Mucosa of stomach (tissue), 1 donor: ENCODE data around the gene SLC35G2.

ENCODE experiments used
- H3K27me3 ChIP-seq: one replicate; pipeline ENCODE4 v1.7.0; 2013; ENCODE audit warnings: mild to moderate bottlenecking, low read length; ENCODE audit not compliant: control insufficient read depth, insufficient read depth
- H3K36me3 ChIP-seq: one replicate; pipeline ENCODE4 v1.7.0; 2013; ENCODE audit warnings: low read length; ENCODE audit not compliant: control insufficient read depth, insufficient read depth
- H3K4me1 ChIP-seq: one replicate; pipeline ENCODE4 v1.7.0; 2013; ENCODE audit warnings: mild to moderate bottlenecking, low read length; ENCODE audit not compliant: control insufficient read depth, insufficient read depth
- H3K4me3 ChIP-seq: one replicate; pipeline ENCODE4 v1.7.0; 2013; ENCODE audit warnings: low read length
- H3K9ac ChIP-seq: one replicate; pipeline ENCODE4 v1.7.0; 2013; ENCODE audit warnings: mild to moderate bottlenecking, low read length, moderate library complexity
- H3K9me3 ChIP-seq: one replicate; pipeline ENCODE4 v1.7.0; 2013; ENCODE audit warnings: mild to moderate bottlenecking, low read length, moderate library complexity; ENCODE audit not compliant: control insufficient read depth
- donor health status: Pancreatic carcinoma.

Gene SLC35G2

DNA sequence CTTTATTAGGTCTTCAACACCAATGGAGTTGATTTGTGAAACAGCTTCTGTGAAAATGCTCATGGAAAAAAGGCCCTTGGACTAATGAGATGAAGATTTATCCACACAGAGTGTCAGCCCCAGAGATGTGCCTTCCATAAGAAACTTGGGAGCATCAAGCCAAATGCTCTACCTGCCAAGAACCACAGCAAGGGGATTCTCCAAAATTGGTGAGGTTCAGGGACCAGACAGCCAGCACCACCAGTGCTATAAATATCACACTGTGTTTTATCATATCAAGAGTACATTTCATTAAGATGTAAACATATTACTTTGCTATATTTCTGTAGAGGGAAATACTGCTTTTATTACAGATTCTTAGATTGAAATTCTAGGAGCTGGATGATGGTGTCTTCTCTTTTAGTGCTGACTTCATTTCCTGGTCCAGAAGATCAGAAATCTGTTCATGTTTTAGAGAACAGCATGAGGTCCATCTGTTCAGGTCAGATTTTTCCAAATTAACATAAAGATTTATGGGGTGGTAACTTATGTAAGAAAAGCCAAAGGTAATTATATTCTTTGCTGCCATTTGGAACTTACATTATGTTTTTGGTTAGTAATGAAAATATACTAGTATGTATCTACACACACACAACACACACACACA, 17.7 kb downstream of the SLC35G2 start:
- Histone ChIP-seq H3K9ac (no peak overlapping the region), H3K4me3 (no peak overlapping the region), H3K36me3 (no peaks in the 10 kb centered on the region), H3K9me3 (no peaks in the 10 kb centered on the region), H3K4me1 (no peaks in the 10 kb centered on the region), H3K27me3 (no peaks in the 10 kb centered on the region)

DNA sequence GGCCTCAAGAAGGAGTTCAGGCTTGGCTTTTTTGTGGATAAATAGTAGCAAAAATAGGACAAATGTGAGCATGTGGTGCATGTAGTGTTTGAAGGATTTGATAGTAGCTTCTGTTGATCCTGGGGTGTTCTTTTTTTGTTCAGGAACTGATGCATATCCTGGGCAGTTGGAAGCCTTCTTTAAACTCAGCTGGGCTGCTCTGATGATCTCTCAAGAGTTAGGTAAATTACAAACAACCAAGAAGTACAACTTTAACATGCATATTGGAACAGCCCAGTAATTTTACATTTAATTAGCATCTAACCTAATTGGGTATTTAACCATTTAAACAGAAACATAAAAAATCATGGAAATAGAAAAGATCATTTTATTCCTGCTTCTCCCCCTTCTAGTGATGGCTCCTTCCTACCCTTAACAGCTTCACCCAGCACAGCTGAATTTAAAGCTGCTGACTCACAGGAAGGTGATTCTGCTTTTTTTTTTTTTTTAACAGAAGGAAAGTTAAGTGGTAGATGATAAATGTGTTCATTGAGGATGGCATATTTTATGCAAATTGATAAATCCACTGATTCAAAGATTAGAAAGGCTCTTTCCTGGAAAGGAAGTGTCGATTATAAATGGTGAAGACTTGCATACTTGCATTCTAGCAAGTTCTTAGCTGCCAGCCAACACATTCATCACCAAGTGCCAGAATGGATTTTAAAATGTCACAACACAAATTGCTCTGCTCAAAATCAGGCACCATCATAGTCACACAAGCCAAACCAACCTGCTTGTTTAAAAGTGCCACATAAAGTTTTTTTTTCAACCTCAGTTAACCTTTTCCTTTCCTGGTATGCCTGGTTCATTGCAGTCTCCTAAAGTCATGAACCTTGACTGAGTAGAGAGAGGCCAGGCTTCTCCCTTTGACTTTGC, 20.0 kb downstream of the SLC35G2 start:
- H3K4me1 ChIP-seq, result no peaks in the 10 kb centered on the region
- H3K36me3 ChIP-seq, result no peaks in the 10 kb centered on the region
- no peak overlapping the region for H3K4me3 ChIP-seq
- H3K9ac ChIP-seq, result no peak overlapping the region
- H3K9me3 ChIP-seq, result no peaks in the 10 kb centered on the region
- no peaks in the 10 kb centered on the region for H3K27me3 ChIP-seq

DNA sequence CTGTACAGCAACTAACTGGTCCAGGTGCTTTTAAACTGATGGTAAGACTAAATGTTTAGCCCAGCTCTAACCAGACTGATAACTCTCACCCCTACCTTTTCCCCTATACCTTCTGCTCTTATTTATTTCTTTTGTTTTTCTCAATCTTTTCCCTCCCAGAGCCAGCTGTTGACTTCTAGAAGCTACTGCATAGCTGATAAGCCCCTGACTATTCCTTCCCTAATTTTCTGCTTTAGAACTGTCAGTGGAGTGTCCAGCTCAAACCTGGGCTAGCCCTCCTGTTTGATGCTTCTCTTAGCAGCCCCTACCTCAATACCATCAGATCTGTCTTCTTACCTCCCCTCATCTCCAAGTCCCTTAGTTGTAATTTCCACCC, 20.6 kb downstream of the SLC35G2 start:
- Histone ChIP-seq H3K9me3 (no peaks in the 10 kb centered on the region), H3K4me1 (no peaks in the 10 kb centered on the region), H3K27me3 (no peaks in the 10 kb centered on the region), H3K4me3 (no peak overlapping the region), H3K9ac (no peak overlapping the region), H3K36me3 (no peaks in the 10 kb centered on the region)

DNA sequence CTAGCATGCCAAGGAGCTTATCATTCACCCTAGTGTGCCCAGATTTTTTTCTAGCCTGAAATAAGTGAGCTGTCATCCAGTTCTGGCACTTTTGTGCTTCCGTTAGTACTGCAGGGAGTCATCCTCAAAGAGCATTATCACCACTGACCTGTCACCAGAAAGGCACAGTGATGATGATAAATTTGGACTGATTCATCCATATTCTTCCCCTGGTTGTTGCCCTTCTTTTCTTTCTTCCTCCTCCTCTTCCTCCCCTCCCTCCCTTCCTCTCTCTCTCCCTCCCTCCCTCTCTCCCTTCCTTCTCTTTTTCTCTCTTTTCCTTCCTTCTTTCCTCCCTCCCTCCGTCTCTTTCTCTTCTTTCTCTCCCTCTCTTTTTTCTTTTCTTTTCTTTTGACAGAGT, 21.3 kb downstream of the SLC35G2 start:
- no peak overlapping the region for H3K9ac ChIP-seq
- H3K27me3 ChIP-seq, result no peaks in the 10 kb centered on the region
- H3K4me3 ChIP-seq, result no peak overlapping the region
- no peaks in the 10 kb centered on the region for H3K9me3 ChIP-seq
- H3K36me3 ChIP-seq, result no peaks in the 10 kb centered on the region
- H3K4me1 ChIP-seq, result no peaks in the 10 kb centered on the region

DNA sequence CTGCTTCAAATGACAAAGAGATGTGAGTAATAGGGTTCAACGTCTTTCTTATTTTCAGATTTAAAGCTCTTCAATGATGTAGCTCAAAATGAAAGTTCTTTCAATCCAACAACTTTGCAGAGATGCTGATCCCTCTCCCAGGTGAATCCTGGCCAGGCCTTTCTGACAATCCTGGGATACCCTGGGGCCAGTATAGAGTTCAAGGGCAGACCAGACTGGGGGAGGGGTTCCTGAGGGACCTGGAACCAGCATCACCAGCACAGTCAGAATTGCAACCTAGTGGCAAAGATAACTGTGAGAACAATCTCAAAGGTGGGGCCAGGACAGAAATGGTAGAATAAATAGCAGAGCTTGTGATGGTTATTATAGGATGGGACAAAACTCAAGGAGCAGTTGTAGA, 23.4 kb downstream of the SLC35G2 start:
- no peak overlapping the region for H3K9ac ChIP-seq
- H3K36me3 ChIP-seq, result no peaks in the 10 kb centered on the region
- H3K4me3 ChIP-seq, result no peak overlapping the region
- no peaks in the 10 kb centered on the region for H3K9me3 ChIP-seq
- H3K27me3 ChIP-seq, result no peaks in the 10 kb centered on the region
- H3K4me1 ChIP-seq, result no peaks in the 10 kb centered on the region

DNA sequence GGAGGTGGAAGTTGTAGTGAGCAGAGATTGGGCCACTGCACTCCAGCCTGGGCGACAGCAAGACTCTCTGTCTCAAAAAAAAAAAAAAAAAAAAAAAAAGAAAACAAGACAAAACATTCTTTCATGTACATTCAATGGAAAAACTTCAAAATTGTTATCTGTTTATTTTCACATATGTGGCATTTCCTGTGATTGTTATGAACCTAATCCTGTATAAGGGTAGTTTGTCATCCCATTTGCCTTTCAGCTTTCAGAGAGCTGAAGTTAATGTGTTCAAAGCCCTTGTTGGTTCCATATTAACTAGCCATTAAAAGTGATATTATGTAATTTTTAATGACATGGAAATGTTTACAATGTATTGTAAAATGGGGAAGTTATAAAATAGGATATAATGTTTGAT, 25.8 kb downstream of the SLC35G2 start:
- H3K36me3 ChIP-seq, result no peaks in the 10 kb centered on the region
- H3K9ac ChIP-seq, result no peak overlapping the region
- H3K9me3 ChIP-seq, result no peaks in the 10 kb centered on the region
- H3K4me3 ChIP-seq, result no peak overlapping the region
- H3K4me1 ChIP-seq, result no peaks in the 10 kb centered on the region
- H3K27me3 ChIP-seq, result no peaks in the 10 kb centered on the region

DNA sequence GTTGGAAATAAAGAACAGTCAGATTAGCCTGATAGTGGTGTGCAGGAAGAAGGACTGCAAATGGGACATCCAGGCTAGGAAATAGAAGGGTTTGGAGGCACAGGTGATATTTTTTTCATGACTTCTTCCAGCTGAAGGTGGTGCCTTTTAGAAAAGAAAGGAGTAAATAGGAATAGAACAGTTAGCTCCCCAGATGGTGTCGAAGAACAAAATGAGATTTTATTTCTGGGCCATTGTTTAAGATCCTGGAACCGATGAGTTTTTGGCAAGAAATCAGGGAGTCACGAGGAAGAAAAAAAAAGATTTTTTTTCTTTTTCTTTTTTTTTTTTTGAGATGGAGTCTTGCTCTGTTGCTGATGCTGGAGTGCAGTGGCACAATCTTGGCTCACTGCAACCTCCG, 33.3 kb downstream of the SLC35G2 start:
- Histone ChIP-seq H3K9me3 (no peaks in the 10 kb centered on the region), H3K4me3 (no peak overlapping the region), H3K4me1 (no peaks in the 10 kb centered on the region), H3K27me3 (no peaks in the 10 kb centered on the region), H3K36me3 (no peaks in the 10 kb centered on the region), H3K9ac (no peak overlapping the region)

DNA sequence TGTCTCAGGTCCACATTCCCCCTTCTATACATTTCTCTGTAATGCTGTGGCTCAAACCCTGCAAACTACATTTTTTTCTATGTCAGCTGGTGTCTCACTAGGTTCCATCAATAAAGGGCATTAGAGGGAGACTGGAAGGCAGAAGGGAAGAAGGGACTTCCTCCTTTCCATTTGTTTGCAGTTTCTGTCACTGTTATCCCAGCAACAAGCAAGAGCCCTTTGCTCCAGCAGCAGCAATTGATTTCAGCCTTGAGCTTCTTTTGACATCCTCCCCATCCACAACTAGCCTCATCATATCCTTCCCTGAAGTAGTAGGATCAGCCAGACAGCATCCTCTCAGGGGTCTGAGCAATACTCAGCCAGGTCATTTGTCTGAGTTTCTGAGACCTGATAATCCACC, 37.7 kb downstream of the SLC35G2 start:
- Histone ChIP-seq H3K9ac (no peak overlapping the region), H3K9me3 (no peaks in the 10 kb centered on the region), H3K27me3 (no peaks in the 10 kb centered on the region), H3K4me1 (no peaks in the 10 kb centered on the region), H3K36me3 (no peaks in the 10 kb centered on the region), H3K4me3 (no peak overlapping the region)

DNA sequence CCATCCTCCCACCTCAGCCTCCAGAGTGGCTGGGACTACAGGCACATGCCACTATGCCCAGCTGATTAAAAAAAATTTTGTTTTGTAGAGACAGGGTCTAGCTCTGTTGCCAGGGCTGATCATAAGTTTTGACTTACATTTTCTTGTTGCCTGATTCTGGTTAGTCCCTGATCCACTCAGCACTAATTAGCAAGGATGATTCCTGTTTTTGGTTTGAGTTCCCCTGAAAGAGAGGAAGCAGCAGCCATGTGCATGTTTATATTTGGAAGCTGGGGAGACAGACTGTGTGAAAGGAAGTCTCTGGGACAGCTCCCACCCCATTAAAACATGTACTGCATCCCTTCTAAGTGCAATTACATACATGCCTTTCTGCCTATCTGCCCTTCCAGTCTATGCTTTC, 39.5 kb downstream of the SLC35G2 start:
- no peak overlapping the region for H3K9ac ChIP-seq
- H3K36me3 ChIP-seq, result no peaks in the 10 kb centered on the region
- no peaks in the 10 kb centered on the region for H3K9me3 ChIP-seq
- no peaks in the 10 kb centered on the region for H3K4me1 ChIP-seq
- H3K27me3 ChIP-seq, result no peaks in the 10 kb centered on the region
- H3K4me3 ChIP-seq, result no peak overlapping the region

DNA sequence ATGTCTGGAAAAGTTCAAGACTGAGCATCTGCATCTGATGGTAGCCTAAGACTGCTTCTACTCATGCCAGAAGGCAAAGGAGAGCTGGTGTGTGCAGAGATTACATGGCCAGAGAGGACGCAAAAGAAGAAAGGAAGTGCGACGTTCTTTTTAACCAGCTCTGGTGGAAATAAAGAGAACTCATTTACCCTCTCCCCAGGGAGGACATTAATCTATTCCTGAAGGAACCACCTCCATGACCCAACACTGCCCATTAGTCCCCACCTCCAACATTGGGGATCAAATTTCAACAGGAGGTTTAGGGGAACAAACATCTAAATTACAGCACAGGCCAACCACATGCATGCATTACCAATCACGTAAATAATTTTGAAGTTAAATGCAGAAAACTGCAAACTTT, 41.6 kb downstream of the SLC35G2 start:
- H3K4me3 ChIP-seq, result no peak overlapping the region
- no peak overlapping the region for H3K9ac ChIP-seq

DNA sequence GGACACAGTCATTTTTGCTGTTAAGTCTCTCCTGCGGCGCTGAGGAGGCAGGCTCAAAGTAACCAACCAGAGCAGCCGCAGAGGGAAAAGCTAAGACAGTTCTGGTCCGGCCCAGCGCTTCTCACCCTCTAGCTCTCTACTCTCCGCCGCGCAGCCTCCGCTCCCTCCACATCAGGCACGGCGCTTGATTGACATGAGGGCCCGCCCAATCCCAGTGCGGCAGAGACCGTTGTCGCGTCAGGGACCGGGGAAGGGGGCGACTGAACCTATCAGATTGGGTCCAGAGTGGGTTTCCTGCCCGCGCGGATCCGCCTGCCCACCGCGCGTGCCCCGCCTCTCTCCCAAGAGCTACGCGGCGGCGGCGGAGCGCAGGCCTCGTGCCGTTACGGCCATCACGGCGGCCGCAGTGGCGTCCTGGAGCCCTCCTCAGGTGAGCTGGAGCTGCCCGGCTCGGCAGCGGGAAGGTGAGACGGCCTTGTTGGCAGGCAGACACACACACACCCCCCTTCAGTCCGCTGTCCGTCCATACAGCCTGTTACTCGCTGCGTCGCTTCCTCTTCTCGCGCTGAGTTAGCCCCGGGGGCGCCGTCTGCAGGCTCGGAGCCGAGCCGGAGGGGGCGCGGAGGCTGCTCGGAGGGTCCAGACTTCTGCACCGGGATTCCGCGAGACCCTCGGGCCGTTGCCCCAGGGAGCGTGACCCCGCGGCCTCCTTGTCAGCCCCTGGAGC, 43.1 kb downstream of the SLC35G2 start, which contains the start of gene NCK1:
NCK1 (plus strand) TSS at position 319 of the 727 bp plus-strand sequence. CDS start 65,794 bp downstream, outside the sequence.
- Histone ChIP-seq H3K9ac (peak within 1 kb of the TSS; percentile 94), H3K27me3 (no peaks in the 10 kb centered on the region), H3K4me3 (peak within 1 kb of the TSS; percentile 99), H3K36me3 (no peaks in the 10 kb centered on the region), H3K4me1 (no peaks in the 10 kb centered on the region), H3K9me3 (no peaks in the 10 kb centered on the region)

More for the DNA sequence above, 41.6 kb downstream of the SLC35G2 start:
- no peaks in the 10 kb centered on the region for H3K9me3 ChIP-seq
- H3K4me1 ChIP-seq, result no peaks in the 10 kb centered on the region
- no peaks in the 10 kb centered on the region for H3K27me3 ChIP-seq
- H3K36me3 ChIP-seq, result no peaks in the 10 kb centered on the region
